Breast epithelium (tissue), 4 donors: ENCODE measurements around the gene EPHA4. TPM values are rescaled to one million over a fixed set of nuclear protein-coding genes. Genes with fewer than 3 reads are reported as not detected.

ENCODE experiments used
- DNase-seq, 2 donors: peaks; one replicate each; pipeline ENCODE4 v3.0.0-alpha.2; 2019; ENCODE audit warnings: low spot score in 2 of 2
- H3K27ac ChIP-seq, 2 donors: fragments of 200-600 bp; sonication (generic) in 1 of 2; one replicate each; pipeline ENCODE4 v1.5.1; 2016 to 2019; ENCODE audit warnings: mild to moderate bottlenecking in 1 of 2
- H3K27me3 ChIP-seq, 2 donors: fragments of 200-600 bp; sonication (generic) in 1 of 2; one replicate each; pipeline versions ENCODE4 v1.5.1 to v1.6.0; 2017 to 2019; ENCODE audit warnings: control low read depth in 1 of 2, mild to moderate bottlenecking in 1 of 2
- H3K36me3 ChIP-seq: fragments of 200-600 bp; one replicate; pipeline ENCODE4 v1.5.1; 2019
- H3K4me1 ChIP-seq, 2 donors: fragments of 200-600 bp; sonication (generic); one replicate each; pipeline ENCODE4 v1.5.1; 2016 to 2019; ENCODE audit warnings: control low read depth in 1 of 2
- H3K4me3 ChIP-seq, 3 donors: fragments of 200-600 bp; sonication (generic); 1 replicate in 2 of 3; 2 replicates in 1 of 3; pipeline ENCODE4 v1.5.1; 2016 to 2019; ENCODE audit warnings: mild to moderate bottlenecking in 3 of 3, moderate library complexity in 2 of 3
- H3K9me3 ChIP-seq, 2 donors: fragments of 200-600 bp; sonication (generic) in 1 of 2; one replicate each; pipeline ENCODE4 v1.5.1; 2016 to 2019; ENCODE audit warnings: control low read depth in 1 of 2
- POLR2A ChIP-seq: fragments of 450-650 bp; IDR thresholded peaks from one replicate; pipeline ENCODE4 v1.6.1; 2016; ENCODE audit warnings: antibody characterized with exemption, mild to moderate bottlenecking, moderate library complexity
- POLR2AphosphoS5 ChIP-seq, 3 donors: sonication (generic); formaldehyde crosslinking; IDR thresholded peaks; one replicate each; pipeline ENCODE4 v1.6.1; 2017; ENCODE audit warnings: antibody characterized with exemption in 3 of 3
- intact Hi-C: fragments of 100-400 bp; cut with DNase I; formaldehyde crosslinking; loops from one replicate; pipeline ENCODE4 v1.15.1; 2023; ENCODE audit warnings: low total_unique reads
- total RNA-seq, 3 donors: library from RNA; depleted of rRNA; stranded (reverse); fragments of >200 nt; gene quantifications; one replicate each; pipeline ENCODE4 v1.1.0, GENCODE V29; 2016
- TF ChIP-seq, protein P1 (sequence below), 3 donors: fragments of 450-650 bp; IDR thresholded peaks; one replicate each; pipeline ENCODE4 v1.5.1; 2016 to 2017; ENCODE audit warnings: antibody characterized with exemption in 3 of 3, mild to moderate bottlenecking in 3 of 3, moderate library complexity in 3 of 3

Gene EPHA4
- total RNA-seq, 3 donors from 2014 or later: 12.8 to 44.2 (median 18.6) TPM

DNA sequence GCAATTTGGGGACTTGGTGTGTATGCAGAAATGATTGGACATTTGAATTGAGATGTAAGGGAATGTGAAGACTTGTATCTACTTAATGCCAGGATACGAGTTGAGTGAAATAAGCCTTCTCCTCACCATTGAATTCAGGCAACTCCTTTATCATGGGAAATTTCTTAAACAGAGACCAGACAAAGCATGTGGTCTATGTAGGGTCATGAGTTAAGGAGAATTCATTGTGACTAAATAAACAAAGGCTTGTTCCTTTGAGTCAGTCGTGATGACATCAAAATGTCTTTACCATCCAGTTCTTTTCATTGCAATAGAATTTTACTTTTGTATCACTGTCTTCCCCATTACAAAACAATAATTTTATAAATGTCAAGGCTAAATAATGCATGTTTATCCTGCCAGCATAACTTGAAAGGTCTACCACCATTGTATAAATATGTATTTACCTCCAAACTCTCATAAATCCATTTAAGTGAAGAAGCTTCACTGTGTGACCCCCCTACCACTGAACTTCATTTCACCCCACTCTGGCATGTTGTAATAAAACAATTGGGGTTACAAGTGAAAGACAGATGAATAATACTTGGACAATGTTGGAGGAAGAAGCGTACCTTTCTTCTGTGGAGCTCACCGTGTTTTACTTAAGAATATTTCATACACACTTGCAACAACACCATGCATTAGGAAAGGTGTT, 149.4 kb downstream of the EPHA4 start:
- DNase-seq: no peak
- Histone ChIP-seq H3K27ac (no peak overlapping the region), H3K9me3 (no peaks in the 10 kb centered on the region), H3K36me3 (no peaks in the 10 kb centered on the region), H3K4me1 (no peaks in the 10 kb centered on the region), H3K27me3 (no peaks in the 10 kb centered on the region), H3K4me3 (no peak overlapping the region)
- intact Hi-C loops: no loop called here
- TF ChIP-seq, protein P1, sequence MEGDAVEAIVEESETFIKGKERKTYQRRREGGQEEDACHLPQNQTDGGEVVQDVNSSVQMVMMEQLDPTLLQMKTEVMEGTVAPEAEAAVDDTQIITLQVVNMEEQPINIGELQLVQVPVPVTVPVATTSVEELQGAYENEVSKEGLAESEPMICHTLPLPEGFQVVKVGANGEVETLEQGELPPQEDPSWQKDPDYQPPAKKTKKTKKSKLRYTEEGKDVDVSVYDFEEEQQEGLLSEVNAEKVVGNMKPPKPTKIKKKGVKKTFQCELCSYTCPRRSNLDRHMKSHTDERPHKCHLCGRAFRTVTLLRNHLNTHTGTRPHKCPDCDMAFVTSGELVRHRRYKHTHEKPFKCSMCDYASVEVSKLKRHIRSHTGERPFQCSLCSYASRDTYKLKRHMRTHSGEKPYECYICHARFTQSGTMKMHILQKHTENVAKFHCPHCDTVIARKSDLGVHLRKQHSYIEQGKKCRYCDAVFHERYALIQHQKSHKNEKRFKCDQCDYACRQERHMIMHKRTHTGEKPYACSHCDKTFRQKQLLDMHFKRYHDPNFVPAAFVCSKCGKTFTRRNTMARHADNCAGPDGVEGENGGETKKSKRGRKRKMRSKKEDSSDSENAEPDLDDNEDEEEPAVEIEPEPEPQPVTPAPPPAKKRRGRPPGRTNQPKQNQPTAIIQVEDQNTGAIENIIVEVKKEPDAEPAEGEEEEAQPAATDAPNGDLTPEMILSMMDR (IDR thresholded peaks at IDR 0.05): no peak
- no peak for TF ChIP-seq POLR2AphosphoS5 (IDR thresholded peaks at IDR 0.05)
- no peak for TF ChIP-seq POLR2A

DNA sequence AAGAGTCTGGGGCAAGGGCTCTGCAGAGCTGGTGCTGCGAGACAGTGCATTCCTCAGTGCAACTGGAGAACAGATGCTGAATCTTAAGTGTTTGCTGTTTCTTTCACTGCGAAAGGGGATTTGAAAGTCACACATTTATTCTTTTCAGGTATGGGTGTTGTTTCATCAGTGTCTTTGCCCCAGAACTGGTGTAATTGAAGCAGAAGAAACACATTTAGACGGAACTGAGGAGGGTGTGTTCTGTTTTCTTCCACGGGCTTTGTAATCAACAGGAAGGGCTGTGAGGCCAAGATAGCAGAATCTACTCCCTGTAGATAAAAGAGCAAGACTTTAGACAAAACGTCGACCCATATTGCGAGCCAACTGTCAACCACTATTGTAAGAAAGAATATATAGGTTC, 151.9 kb downstream of the EPHA4 start:
- intact Hi-C loops: no loop called here
- no peaks in the 10 kb centered on the region for H3K4me1 ChIP-seq
- TF ChIP-seq, protein P1 (IDR thresholded peaks at IDR 0.05): no peak
- TF ChIP-seq POLR2A: no peak
- no peak for TF ChIP-seq POLR2AphosphoS5 (IDR thresholded peaks at IDR 0.05)

DNA sequence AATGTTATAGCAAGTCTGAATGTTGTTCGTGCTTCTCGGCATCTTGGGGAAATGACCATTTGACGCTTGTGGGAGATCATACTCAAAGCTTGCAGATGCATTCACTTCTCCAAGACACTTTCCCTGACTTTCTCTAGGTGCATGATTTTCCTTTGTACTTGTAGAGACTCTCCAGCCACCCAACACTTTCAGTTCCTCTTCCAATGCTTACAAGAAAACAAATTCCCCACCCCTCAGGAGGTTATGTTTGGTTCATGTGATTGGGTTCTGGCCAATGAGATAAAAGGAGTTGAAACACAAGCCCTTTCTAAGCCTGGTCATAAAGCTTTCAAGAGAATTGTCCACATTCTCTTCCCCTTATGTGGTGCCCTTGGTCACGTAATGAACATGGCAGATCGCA, 156.3 kb downstream of the EPHA4 start:
- no peaks in the 10 kb centered on the region for H3K36me3 ChIP-seq
- no peaks in the 10 kb centered on the region for H3K9me3 ChIP-seq
- H3K27ac ChIP-seq: no peak overlapping the region
- no peaks in the 10 kb centered on the region for H3K4me1 ChIP-seq
- no peak for DNase-seq
- H3K27me3 ChIP-seq: no peaks in the 10 kb centered on the region
- H3K4me3 ChIP-seq: no peak overlapping the region
- intact Hi-C loops: no loop called here
- no peak for TF ChIP-seq POLR2A
- TF ChIP-seq POLR2AphosphoS5 (IDR thresholded peaks at IDR 0.05): no peak
- TF ChIP-seq, protein P1 (IDR thresholded peaks at IDR 0.05): no peak

More for the DNA sequence above, 151.9 kb downstream of the EPHA4 start:
- H3K27ac ChIP-seq: no peak overlapping the region
- no peak for DNase-seq
- H3K36me3 ChIP-seq: no peaks in the 10 kb centered on the region
- H3K4me3 ChIP-seq: no peak overlapping the region
- H3K9me3 ChIP-seq: no peaks in the 10 kb centered on the region
- H3K27me3 ChIP-seq: no peaks in the 10 kb centered on the region

DNA sequence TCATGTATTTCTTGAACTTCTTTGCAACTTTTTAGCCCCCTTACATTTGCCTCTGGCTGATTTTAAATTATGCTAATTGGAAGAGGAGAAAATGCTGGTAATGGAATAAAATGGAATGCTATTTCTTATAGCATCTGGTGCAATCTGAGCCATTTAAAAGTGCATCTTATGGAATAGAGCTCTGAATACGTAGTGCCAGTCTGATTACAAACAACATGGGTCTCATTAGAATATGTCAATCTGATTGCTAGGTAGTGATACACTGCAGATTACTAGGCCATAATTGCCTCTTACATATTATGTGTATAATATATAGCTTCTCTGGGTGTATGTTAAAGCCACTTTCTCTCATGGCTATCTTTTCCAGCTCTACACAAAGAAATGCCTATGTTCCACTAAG, 159.1 kb downstream of the EPHA4 start:
- Histone ChIP-seq H3K27me3 (no peaks in the 10 kb centered on the region), H3K27ac (no peak overlapping the region), H3K4me3 (no peak overlapping the region), H3K36me3 (no peaks in the 10 kb centered on the region), H3K9me3 (no peaks in the 10 kb centered on the region), H3K4me1 (no peaks in the 10 kb centered on the region)
- TF ChIP-seq POLR2A: no peak
- TF ChIP-seq, protein P1 (IDR thresholded peaks at IDR 0.05): no peak
- TF ChIP-seq POLR2AphosphoS5 (IDR thresholded peaks at IDR 0.05): no peak
- no peak for DNase-seq
- intact Hi-C loops: no loop called here

DNA sequence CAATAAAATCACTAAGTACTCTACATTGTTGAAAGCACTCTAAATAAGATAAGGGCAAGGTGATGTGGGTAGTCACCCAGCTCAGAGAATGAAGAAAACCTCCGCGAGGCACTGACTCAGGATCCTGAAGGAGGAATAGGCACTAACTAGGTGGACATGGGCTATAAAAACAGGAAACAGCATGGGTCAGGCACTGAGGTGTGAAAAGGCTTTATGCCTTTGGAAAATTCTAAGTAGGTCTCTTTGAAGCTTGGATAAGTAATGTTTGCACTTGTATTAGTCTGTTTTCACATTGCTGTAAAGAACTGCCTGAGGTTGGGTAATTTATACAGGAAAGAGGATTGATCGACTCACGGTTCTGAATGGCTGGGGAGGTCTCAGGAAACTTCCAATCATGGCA, 161.6 kb downstream of the EPHA4 start:
- intact Hi-C loops: no loop called here
- H3K9me3 ChIP-seq: peaks cover 4 to 9% of the 10 kb centered on the region in 2 donors
- no peak for DNase-seq
- no peak overlapping the region for H3K27ac ChIP-seq
- H3K36me3 ChIP-seq: no peaks in the 10 kb centered on the region
- H3K27me3 ChIP-seq: no peaks in the 10 kb centered on the region
- H3K4me1 ChIP-seq: no peaks in the 10 kb centered on the region
- TF ChIP-seq, protein P1 (IDR thresholded peaks at IDR 0.05): no peak
- TF ChIP-seq POLR2A: no peak
- TF ChIP-seq POLR2AphosphoS5 (IDR thresholded peaks at IDR 0.05): no peak
- no peak overlapping the region for H3K4me3 ChIP-seq
